ENCODE data around the gene ANKRD13B. TPM values are rescaled to one million over a fixed set of nuclear protein-coding genes. Genes with fewer than 3 reads are reported as not detected.

Gene ANKRD13B
- polyA plus RNA-seq, 1 donor (not counting 4 experiments of a cell fraction or from before 2014, with no cell fraction given), result 3.7 TPM

- FAIRE-seq, result no peak
- Histone ChIP-seq H4K20me1 (ENCODE audit: control insufficient read depth, extremely low read depth, insufficient read depth, low read length) (peaks cover 14% of the 10 kb centered on the region), H3K9ac (ENCODE audit: control insufficient read depth, extremely low read depth, insufficient read depth, low read length) (no peak overlapping the region), H3K27ac (ENCODE audit: control insufficient read depth, insufficient read depth, low read length) (no peak overlapping the region), H3K4me2 (ENCODE audit: control insufficient read depth, extremely low read depth, insufficient read depth, low read depth, low read length) (no peak overlapping the region), H3K9me3 (ENCODE audit: control insufficient read depth, low read depth, low read length) (no peaks in the 10 kb centered on the region), H3K79me2 (ENCODE audit: control insufficient read depth, insufficient read depth, low read length) (peaks cover 20% of the 10 kb centered on the region), H2AFZ (ENCODE audit: control insufficient read depth, low read length) (no peak overlapping the region), H3K4me3 (ENCODE audit: control insufficient read depth in 2 of 3, extremely low read depth in 1 of 3, insufficient read depth in 2 of 3, low read depth in 1 of 3, low read length in 3 of 3) (no peak overlapping the region), H3K9me1 (ENCODE audit: control insufficient read depth, extremely low read depth, insufficient read depth, low read length) (peaks cover 6% of the 10 kb centered on the region), H3K36me3 (ENCODE audit: control insufficient read depth in 2 of 2, extremely low read depth in 1 of 2, insufficient read depth in 2 of 2, low read length in 2 of 2) (peaks cover 50 to 54% of the 10 kb centered on the region in 2 experiments), H3K4me1 (ENCODE audit: control insufficient read depth, extremely low read depth, insufficient read depth, low read length) (peaks cover 33% of the 10 kb centered on the region), H3K27me3 (ENCODE audit: control insufficient read depth, extremely low read depth, insufficient read depth, low read length) (no peaks in the 10 kb centered on the region)
- no peak for DNase-seq (ENCODE audit: low read depth, low spot score)
- dilution Hi-C loops (cut with MboI; ENCODE audit: extremely low pct_ligation_motif_present, low sequenced_read_pairs), result no loop called here
- TF ChIP-seq CTCF (optimal IDR thresholded peaks at IDR 0.05 in 1 of 3, IDR thresholded peaks at IDR 0.05 in 1 of 3, conservative IDR thresholded peaks at IDR 0.05 in 1 of 3; ENCODE audit: extremely low read depth in 1 of 3, insufficient read depth in 2 of 3, low read length in 3 of 3) (no peak), EZH2 (IDR thresholded peaks at IDR 0.05; ENCODE audit: low read length) (no peak)
Observed at GRCh38 chr17:29578626-29579485, 14.1 kb upstream of the ANKRD13B start.

GRCh38 chr17:29579866-29580771 lies 12.8 kb upstream of the ANKRD13B start:
- Histone ChIP-seq H3K4me3 (ENCODE audit: control insufficient read depth in 2 of 3, extremely low read depth in 1 of 3, insufficient read depth in 2 of 3, low read depth in 1 of 3, low read length in 3 of 3) (no peak overlapping the region), H3K4me1 (ENCODE audit: control insufficient read depth, extremely low read depth, insufficient read depth, low read length) (peaks cover 45% of the 10 kb centered on the region), H2AFZ (ENCODE audit: control insufficient read depth, low read length) (no peak overlapping the region), H3K9me3 (ENCODE audit: control insufficient read depth, low read depth, low read length) (no peaks in the 10 kb centered on the region), H3K79me2 (ENCODE audit: control insufficient read depth, insufficient read depth, low read length) (peaks cover 30% of the 10 kb centered on the region), H3K9me1 (ENCODE audit: control insufficient read depth, extremely low read depth, insufficient read depth, low read length) (peaks cover 13% of the 10 kb centered on the region), H4K20me1 (ENCODE audit: control insufficient read depth, extremely low read depth, insufficient read depth, low read length) (peaks cover 21% of the 10 kb centered on the region), H3K4me2 (ENCODE audit: control insufficient read depth, extremely low read depth, insufficient read depth, low read depth, low read length) (no peak overlapping the region), H3K9ac (ENCODE audit: control insufficient read depth, extremely low read depth, insufficient read depth, low read length) (no peak overlapping the region), H3K27ac (ENCODE audit: control insufficient read depth, insufficient read depth, low read length) (peak overlapping the region; percentile 56), H3K27me3 (ENCODE audit: control insufficient read depth, extremely low read depth, insufficient read depth, low read length) (no peaks in the 10 kb centered on the region), H3K36me3 (ENCODE audit: control insufficient read depth in 2 of 2, extremely low read depth in 1 of 2, insufficient read depth in 2 of 2, low read length in 2 of 2) (peaks cover 45 to 50% of the 10 kb centered on the region in 2 experiments)
- FAIRE-seq (peak; percentile 96), DNase-seq (ENCODE audit: low read depth, low spot score) (no peak)
- TF ChIP-seq EZH2 (IDR thresholded peaks at IDR 0.05; ENCODE audit: low read length) (no peak), CTCF (optimal IDR thresholded peaks at IDR 0.05 in 1 of 3, IDR thresholded peaks at IDR 0.05 in 1 of 3, conservative IDR thresholded peaks at IDR 0.05 in 1 of 3; ENCODE audit: extremely low read depth in 1 of 3, insufficient read depth in 2 of 3, low read length in 3 of 3) (peak; percentile 91 to 100 (median 95))
- dilution Hi-C loops (cut with MboI; ENCODE audit: extremely low pct_ligation_motif_present, low sequenced_read_pairs), result no loop called here
